Esophagus muscularis mucosa (tissue), 4 donors: ENCODE measurements around the gene TDRD3. TPM values are rescaled to one million over a fixed set of nuclear protein-coding genes. Genes with fewer than 3 reads are reported as not detected.

Source experiments
- DNase-seq: peaks from one replicate; pipeline ENCODE4 v3.0.0-alpha.2; 2017; ENCODE audit errors: extremely low spot score
- H3K27ac ChIP-seq, 4 donors: fragments of 200-600 bp; sonication (generic); replicated peaks in 1 of 4; 1 replicate in 3 of 4; 2 replicates in 1 of 4; pipeline ENCODE4 v1.5.1; 2016 to 2019; ENCODE audit warnings: mild to moderate bottlenecking in 1 of 4
- H3K27me3 ChIP-seq, 4 donors: fragments of 200-600 bp; sonication (generic); one replicate each; pipeline versions ENCODE4 v1.5.1 to v1.6.0; 2016 to 2019
- H3K36me3 ChIP-seq, 4 donors: fragments of 200-600 bp; sonication (generic); one replicate each; pipeline ENCODE4 v1.5.1; 2016 to 2019
- H3K4me1 ChIP-seq, 4 donors: fragments of 200-600 bp; sonication (generic); one replicate each; pipeline ENCODE4 v1.5.1; 2016 to 2019
- H3K4me3 ChIP-seq, 4 donors: fragments of 200-600 bp; sonication (generic); 1 replicate in 2 of 4; 2 replicates in 2 of 4; pipeline ENCODE4 v1.5.1; 2016 to 2019; ENCODE audit warnings: mild to moderate bottlenecking in 4 of 4, moderate library complexity in 1 of 4
- H3K9me3 ChIP-seq, 4 donors: fragments of 200-600 bp; sonication (generic); 1 replicate in 3 of 4; 2 replicates in 1 of 4; pipeline ENCODE4 v1.5.1; 2016 to 2019
- CTCF ChIP-seq, 3 experiments: fragments of 200-600 bp in 2 of 3; fragments of 450-650 bp in 1 of 3; sonication (generic) in 2 of 3; IDR thresholded peaks; one replicate each; pipeline ENCODE4 v1.5.1; 2017 to 2019; ENCODE audit warnings: antibody characterized with exemption in 3 of 3, mild to moderate bottlenecking in 2 of 3, moderate library complexity in 1 of 3
- EP300 ChIP-seq: sonication (generic); formaldehyde crosslinking; IDR thresholded peaks from one replicate; pipeline ENCODE4 v1.6.1; 2017; ENCODE audit warnings: antibody characterized with exemption
- POLR2A ChIP-seq: fragments of 450-650 bp; IDR thresholded peaks from one replicate; pipeline ENCODE4 v1.6.1; 2017; ENCODE audit warnings: antibody characterized with exemption, moderate library complexity, mild to moderate bottlenecking, low read depth
- POLR2AphosphoS5 ChIP-seq, 2 donors: sonication (generic); formaldehyde crosslinking; IDR thresholded peaks; one replicate each; pipeline ENCODE4 v1.6.1; 2017; ENCODE audit warnings: antibody characterized with exemption in 2 of 2
- WGBS: methylation state at CpG from one replicate; pipeline ENCODE4 v1.1.5; 2018; 5-methylcytosine and 5-hydroxymethylcytosine counted together
- intact Hi-C: fragments of 100-400 bp; cut with DNase I; formaldehyde crosslinking; loops from one replicate; pipeline ENCODE4 v1.15.1; 2023
- total RNA-seq, 4 donors: library from RNA; depleted of rRNA; stranded (reverse); fragments of >200 nt; gene quantifications; one replicate each; pipeline versions ENCODE4 v1.1.0 to v1.2.1, GENCODE V29; 2016

The TDRD3 gene
- total RNA-seq, 4 donors from 2014 or later = 16.1 to 35.3 (median 23.0) TPM

DNA sequence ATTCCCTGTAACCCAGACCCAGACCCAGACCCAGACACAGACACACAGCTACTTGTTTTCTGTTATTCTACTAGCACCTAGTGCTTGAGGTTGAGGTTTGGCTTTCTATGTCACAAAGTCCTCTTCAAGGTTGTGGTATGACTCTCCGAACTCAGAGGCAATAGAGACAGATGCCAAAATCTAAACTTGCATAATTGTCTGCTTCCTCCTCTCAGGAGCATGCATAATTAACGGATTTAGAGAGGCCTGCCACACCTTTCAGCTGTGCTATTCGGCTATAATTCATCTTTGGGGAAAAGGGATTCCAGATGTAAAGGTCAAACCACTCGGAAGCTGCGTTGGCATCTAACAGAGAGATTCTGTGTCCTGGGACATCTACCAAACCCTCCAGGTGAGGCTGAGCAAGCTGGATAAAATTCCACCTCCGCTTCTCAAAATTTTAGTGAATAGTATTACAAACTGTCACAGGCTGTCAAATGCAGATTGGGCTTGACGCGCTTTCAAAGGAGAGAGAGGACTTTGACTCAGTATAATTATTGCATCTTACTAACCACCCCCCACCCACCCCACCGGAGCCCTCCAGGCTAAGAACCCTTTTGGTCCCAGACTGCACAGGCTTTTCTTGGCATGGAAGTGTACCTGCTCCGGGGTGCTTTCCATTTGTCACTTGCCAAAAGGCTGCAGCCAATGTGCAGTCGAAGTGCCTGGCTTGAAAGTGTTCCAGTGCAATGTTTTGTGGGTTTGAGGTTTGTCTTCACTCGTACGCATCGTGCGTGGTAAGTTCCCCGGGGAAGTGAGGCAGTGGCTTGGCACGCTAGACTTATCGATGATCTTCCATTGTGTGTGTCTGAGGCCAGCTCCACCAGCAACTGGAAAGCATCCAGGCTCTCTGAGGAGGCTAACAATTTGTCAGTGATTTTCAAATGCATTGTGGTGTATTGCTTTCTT is 194.1 kb downstream of the TDRD3 start:
- H3K36me3 ChIP-seq = no peaks in the 10 kb centered on the region
- TF ChIP-seq POLR2AphosphoS5 (IDR thresholded peaks at IDR 0.05) (no peak), EP300 (no peak), CTCF (IDR thresholded peaks at IDR 0.05) (no peak), POLR2A (no peak)
- H3K9me3 ChIP-seq = peaks cover 0 to 8% (median 0%) of the 10 kb centered on the region in 4 donors
- intact Hi-C loops = no loop called here
- no peak overlapping the region for H3K4me3 ChIP-seq
- no peaks in the 10 kb centered on the region for H3K27me3 ChIP-seq
- DNase-seq = no peak
- WGBS = 76% methylated on average over 18 of the region's 18 CpGs
- H3K27ac ChIP-seq = no peak overlapping the region
- no peaks in the 10 kb centered on the region for H3K4me1 ChIP-seq

DNA sequence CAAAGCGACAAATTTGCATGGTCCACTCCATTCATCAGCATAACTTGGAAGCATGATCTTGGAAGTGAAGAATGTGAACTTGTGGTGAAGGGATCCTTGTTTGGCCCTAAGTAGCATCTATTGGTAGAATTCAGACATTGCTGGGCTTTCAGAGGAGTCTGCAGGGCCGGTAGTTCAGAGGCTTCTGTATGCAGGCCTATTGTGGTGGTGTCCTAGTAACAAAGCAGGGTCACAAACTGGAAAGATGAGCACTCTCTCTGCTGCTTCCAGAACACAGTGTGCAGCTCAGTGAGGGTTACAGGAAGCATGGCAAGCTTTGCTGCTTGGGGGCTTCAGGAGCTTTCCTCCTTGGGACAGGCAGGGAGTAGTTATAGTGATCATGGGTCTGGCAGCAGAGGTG is 206.0 kb downstream of the TDRD3 start:
- Histone ChIP-seq H3K4me3 (no peak overlapping the region), H3K4me1 (no peaks in the 10 kb centered on the region), H3K9me3 (no peaks in the 10 kb centered on the region), H3K36me3 (no peaks in the 10 kb centered on the region), H3K27me3 (no peaks in the 10 kb centered on the region), H3K27ac (no peak overlapping the region)
- TF ChIP-seq POLR2AphosphoS5 (IDR thresholded peaks at IDR 0.05) (no peak), POLR2A (no peak), EP300 (no peak), CTCF (IDR thresholded peaks at IDR 0.05) (no peak)
- 89% methylated on average over 2 of the region's 2 CpGs for WGBS
- intact Hi-C loops = no loop called here
- peak; percentile 39 for DNase-seq

DNA sequence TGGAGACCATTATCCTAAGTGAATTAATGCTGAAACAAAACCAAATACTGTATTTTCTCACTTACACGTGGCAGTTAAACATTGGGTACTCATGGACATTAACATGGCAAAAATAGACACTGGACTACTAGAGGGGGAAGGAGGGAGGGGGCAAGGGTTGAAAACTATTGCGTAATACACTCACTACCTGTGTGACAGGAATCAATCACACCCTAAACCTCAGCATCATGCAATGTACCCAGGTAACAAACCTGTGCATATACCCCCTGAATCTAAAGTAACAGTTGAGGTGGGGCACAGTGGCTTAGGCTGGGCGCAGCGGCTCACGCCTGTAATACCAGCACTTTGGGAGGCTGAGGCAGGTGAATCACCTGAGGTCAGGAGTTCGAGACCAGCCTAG is 207.0 kb downstream of the TDRD3 start:
- Histone ChIP-seq H3K27ac (no peak overlapping the region), H3K4me1 (no peaks in the 10 kb centered on the region), H3K9me3 (no peaks in the 10 kb centered on the region), H3K36me3 (no peaks in the 10 kb centered on the region), H3K4me3 (no peak overlapping the region), H3K27me3 (no peaks in the 10 kb centered on the region)
- no peak for DNase-seq
- intact Hi-C loops = no loop called here
- TF ChIP-seq CTCF (IDR thresholded peaks at IDR 0.05) (no peak), POLR2A (no peak), POLR2AphosphoS5 (IDR thresholded peaks at IDR 0.05) (no peak), EP300 (no peak)
- 88% methylated on average over 6 of the region's 6 CpGs for WGBS

GRCh38 chr13:60608954-60609353 is 211.9 kb downstream of the TDRD3 start:
- Histone ChIP-seq H3K27me3 (no peaks in the 10 kb centered on the region), H3K4me1 (no peaks in the 10 kb centered on the region), H3K4me3 (no peak overlapping the region), H3K36me3 (no peaks in the 10 kb centered on the region), H3K9me3 (no peaks in the 10 kb centered on the region), H3K27ac (no peak overlapping the region)
- intact Hi-C loops = no loop called here
- no peak for DNase-seq
- TF ChIP-seq POLR2A (no peak), POLR2AphosphoS5 (IDR thresholded peaks at IDR 0.05) (no peak), EP300 (no peak), CTCF (IDR thresholded peaks at IDR 0.05) (no peak)
- WGBS = 92% methylated on average over 4 of the region's 4 CpGs
